ENCODE data around the gene VASN. TPM values are rescaled to one million over a fixed set of nuclear protein-coding genes. Genes with fewer than 3 reads are reported as not detected.
A peak's percentile ranks its signal among the peaks of the same experiment; 100 is the strongest.

The VASN gene
- total RNA-seq, 1 donor from 2014 or later, result 0.16 TPM

DNA sequence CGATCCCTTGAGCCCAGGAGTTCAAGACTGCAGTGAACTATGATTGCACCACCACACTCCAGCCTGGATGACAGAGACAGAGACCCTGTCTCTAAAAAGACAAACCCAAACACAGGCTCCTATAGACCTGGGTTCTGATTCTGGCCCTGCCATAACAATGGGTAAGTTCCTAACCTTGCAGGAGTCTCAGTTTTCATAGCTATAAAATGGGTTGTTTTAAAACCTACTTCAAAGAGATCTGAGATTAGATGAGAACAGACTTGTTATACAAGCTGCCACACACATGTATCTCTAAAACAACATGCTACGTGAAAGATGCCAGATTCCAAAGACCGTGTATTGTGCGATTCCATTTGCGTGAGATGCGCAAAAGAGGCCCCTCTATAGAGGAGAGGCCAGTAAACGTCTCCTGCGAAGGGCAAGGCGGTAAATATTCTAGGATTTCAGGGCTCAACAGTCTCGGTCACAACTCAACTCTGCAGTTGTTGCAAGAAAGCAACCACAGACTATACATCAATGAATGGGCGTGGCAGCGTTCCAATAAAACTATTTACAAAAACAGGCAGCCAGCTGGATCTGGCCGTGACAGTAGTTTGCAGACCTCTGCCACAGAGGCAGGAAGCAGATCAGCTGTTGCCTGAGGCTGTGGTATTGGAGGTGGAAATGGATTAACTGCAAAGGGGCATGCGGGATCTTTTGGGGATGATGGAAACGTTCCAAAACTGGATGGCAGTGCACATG, 38.9 kb downstream of the VASN start:
- H3K27ac Mint-ChIP-seq, result no peak overlapping the region
- no peak overlapping the region for H3K4me3 Mint-ChIP-seq
- peaks cover 34% of the 10 kb centered on the region for H3K4me1 Mint-ChIP-seq
- no peaks in the 10 kb centered on the region for H3K27me3 Mint-ChIP-seq
- DNase-seq, result no peak
- intact Hi-C loops (cut with micrococcal nuclease), result loop anchor here (5.0 kb wide), 1 partner anchor 127 kb away; the partner anchor contains the start of gene CDIP1
- H3K36me3 Mint-ChIP-seq (ENCODE audit: low read depth), result peaks cover 45% of the 10 kb centered on the region
- H3K9me3 Mint-ChIP-seq, result no peaks in the 10 kb centered on the region

DNA sequence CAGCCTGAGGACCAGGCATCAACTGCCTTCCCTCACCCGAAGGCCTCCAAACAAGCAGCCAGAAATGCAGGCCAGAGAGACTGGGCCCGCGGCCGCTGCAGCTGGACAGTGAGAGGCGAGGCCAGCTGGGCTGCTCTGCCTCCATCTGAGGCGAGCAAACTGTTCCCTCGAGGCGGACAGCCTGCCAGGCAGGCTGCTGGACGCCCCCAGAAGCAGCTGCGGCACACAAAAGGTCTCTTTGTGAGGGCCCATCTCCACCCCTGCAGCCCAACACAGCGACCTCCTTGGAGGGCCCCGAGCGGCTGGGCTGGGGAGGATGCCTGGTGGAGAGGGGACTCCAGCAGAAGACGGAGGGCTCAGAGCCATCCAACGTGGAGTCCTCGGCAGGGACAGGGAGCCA, 40.0 kb downstream of the VASN start:
- no peaks in the 10 kb centered on the region for H3K27me3 Mint-ChIP-seq
- H3K36me3 Mint-ChIP-seq (ENCODE audit: low read depth), result peaks cover 38% of the 10 kb centered on the region
- DNase-seq, result no peak
- no peak overlapping the region for H3K27ac Mint-ChIP-seq
- H3K9me3 Mint-ChIP-seq, result no peaks in the 10 kb centered on the region
- intact Hi-C loops (cut with micrococcal nuclease), result loop anchor here (5.0 kb wide), 1 partner anchor 126 kb away; the partner anchor contains the start of gene CDIP1
- H3K4me3 Mint-ChIP-seq, result no peak overlapping the region
- peaks cover 35% of the 10 kb centered on the region for H3K4me1 Mint-ChIP-seq

DNA sequence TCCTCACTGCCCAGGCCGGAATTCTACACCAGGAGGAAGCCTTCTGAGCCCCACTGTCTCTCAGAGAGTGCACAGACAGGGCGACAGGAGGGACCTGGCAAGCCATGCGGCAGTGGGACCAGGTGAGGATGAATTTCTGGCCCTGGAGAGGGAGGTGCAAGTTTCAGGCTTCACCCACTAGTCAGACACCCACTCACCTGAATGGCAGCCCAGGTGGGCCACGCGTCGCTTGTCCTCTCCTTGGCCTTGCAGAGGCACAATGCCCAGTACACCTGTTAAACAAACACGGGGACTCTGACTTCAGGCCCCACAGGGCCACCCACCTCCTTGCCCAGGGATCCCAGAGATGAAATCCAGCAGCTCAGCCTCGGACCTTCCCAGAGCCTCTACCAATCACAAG, 40.5 kb downstream of the VASN start:
- Mint-ChIP-seq H3K27me3 (no peaks in the 10 kb centered on the region), H3K4me1 (peaks cover 38% of the 10 kb centered on the region), H3K4me3 (no peak overlapping the region), H3K27ac (peak overlapping the region; percentile 53), H3K9me3 (no peaks in the 10 kb centered on the region), H3K36me3 (ENCODE audit: low read depth) (peaks cover 35% of the 10 kb centered on the region)
- no peak for DNase-seq
- intact Hi-C loops (cut with micrococcal nuclease), result loop anchor here (5.0 kb wide), 1 partner anchor 125 kb away; the partner anchor contains the start of gene CDIP1

- H3K27ac Mint-ChIP-seq, result no peak overlapping the region
- H3K4me1 Mint-ChIP-seq, result peaks cover 38% of the 10 kb centered on the region
- intact Hi-C loops (cut with micrococcal nuclease), result loop anchor here (5.0 kb wide), 1 partner anchor 124 kb away; the partner anchor contains the start of gene CDIP1
- H3K4me3 Mint-ChIP-seq, result no peak overlapping the region
- no peaks in the 10 kb centered on the region for H3K27me3 Mint-ChIP-seq
- peaks cover 33% of the 10 kb centered on the region for H3K36me3 Mint-ChIP-seq (ENCODE audit: low read depth)
- DNase-seq, result no peak
- no peaks in the 10 kb centered on the region for H3K9me3 Mint-ChIP-seq
Measured at GRCh38 chr16:4412854-4413253, 41.2 kb downstream of the VASN start.

- intact Hi-C loops (cut with micrococcal nuclease), result loop anchor here (1.0 to 5.0 kb wide), 3 partner anchors 11 to 123 kb away; partner anchors contain the start of genes CDIP1, DNAJA3 and NMRAL1
- Mint-ChIP-seq H3K9me3 (no peaks in the 10 kb centered on the region), H3K27me3 (peaks cover 3% of the 10 kb centered on the region), H3K36me3 (ENCODE audit: low read depth) (peaks cover 32% of the 10 kb centered on the region), H3K27ac (peak overlapping the region; percentile 89), H3K4me3 (peak overlapping the region; percentile 93), H3K4me1 (peaks cover 40% of the 10 kb centered on the region)
- peak; percentile 94 for DNase-seq
Measured at GRCh38 chr16:4414187-4414917, 42.7 kb downstream of the VASN start.

DNA sequence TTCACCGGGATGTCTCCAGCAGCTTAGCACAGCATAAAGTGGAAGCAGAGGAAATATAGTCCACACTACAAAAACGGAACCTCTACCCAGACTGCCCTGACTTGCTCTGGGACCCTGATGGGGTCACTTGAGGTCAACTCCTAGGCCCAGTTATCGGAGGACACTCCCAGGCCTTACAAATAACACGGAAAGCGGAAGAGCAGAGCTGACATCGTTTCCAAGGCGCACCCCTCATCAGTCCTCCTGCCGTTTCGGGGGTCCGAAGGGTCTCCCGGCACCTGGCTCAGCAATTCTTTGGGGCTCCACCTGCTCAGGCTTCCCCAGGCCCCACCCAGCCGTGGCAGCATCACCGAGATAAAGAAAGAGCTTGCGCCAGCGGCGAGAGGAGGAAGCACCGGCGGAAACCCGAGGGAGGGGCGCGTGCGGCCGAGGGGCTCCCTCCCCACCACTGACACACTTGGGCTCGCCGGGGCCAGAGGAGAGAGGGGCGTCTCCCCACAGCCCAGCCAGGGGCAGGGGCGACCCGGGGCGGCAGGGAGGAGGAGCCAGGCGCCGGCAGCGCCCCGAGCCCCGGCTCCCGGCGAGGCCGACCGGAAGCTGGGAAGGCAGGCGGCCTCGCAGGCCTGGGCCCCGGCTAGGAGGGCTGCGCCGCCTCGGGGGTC, 44.0 kb downstream of the VASN start:
- intact Hi-C loops (cut with micrococcal nuclease), result loop anchor here (1.0 to 5.0 kb wide), 3 partner anchors 43 to 143 kb away; partner anchors contain the start of genes PAM16, TFAP4 and VASN
- peak overlapping the region; percentile 89 for H3K27ac Mint-ChIP-seq
- peaks cover 27% of the 10 kb centered on the region for H3K36me3 Mint-ChIP-seq (ENCODE audit: low read depth)
- peak; percentile 93 for DNase-seq
- peaks cover 39% of the 10 kb centered on the region for H3K4me1 Mint-ChIP-seq
- peak overlapping the region; percentile 93 for H3K4me3 Mint-ChIP-seq
- H3K27me3 Mint-ChIP-seq, result peaks cover 6% of the 10 kb centered on the region
- no peaks in the 10 kb centered on the region for H3K9me3 Mint-ChIP-seq

- peak; percentile 100 for DNase-seq
- Mint-ChIP-seq H3K27ac (peak within 1 kb of the TSS; percentile 89), H3K4me3 (peak within 1 kb of the TSS; percentile 93), H3K36me3 (ENCODE audit: low read depth) (peaks cover 23% of the 10 kb centered on the region), H3K9me3 (no peaks in the 10 kb centered on the region), H3K4me1 (peaks cover 34% of the 10 kb centered on the region), H3K27me3 (peaks cover 6% of the 10 kb centered on the region)
- intact Hi-C loops (cut with micrococcal nuclease), result loop anchor here (1.0 to 5.0 kb wide), 3 partner anchors 44 to 144 kb away; partner anchors contain the start of genes PAM16, TFAP4 and VASN
Measured at GRCh38 chr16:4416200-4417032, 44.8 kb downstream of the VASN start, which contains the start of gene CORO7. Gene CORO7 (minus strand): TSS chr16:4416596. CDS start chr16:4416518, 78 bp downstream.

DNA sequence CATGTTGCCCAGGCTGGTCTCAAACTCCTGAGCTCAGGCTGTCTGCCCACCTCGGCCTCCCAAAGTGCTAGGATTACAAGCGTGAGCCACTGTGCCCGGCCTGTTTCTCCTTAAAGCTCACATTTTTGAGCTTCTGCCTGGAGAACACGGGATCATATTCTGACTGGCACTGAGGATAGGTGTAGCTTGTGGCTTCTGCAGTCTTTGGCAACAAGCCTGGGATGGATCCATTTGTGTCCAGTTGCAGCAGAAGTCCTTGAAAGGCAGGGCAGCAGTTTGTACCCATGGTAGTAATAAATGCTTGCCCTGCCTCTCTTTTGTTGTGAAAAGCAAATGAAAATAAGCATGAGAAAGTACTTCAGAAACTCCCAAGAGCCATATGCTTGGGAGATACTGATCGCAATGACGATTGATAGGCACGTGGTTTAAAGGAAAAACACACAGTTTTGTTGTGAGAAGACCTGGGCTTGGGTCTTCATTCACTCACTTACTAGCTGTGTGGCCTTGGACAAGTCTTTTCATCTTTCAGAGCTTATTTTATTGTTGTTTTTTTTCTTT, 47.8 kb downstream of the VASN start:
- Mint-ChIP-seq H3K27me3 (peaks cover 6% of the 10 kb centered on the region), H3K9me3 (no peaks in the 10 kb centered on the region), H3K4me1 (peaks cover 19% of the 10 kb centered on the region), H3K36me3 (ENCODE audit: low read depth) (peaks cover 3% of the 10 kb centered on the region), H3K27ac (no peak overlapping the region), H3K4me3 (no peak overlapping the region)
- DNase-seq, result no peak
- intact Hi-C loops (cut with micrococcal nuclease), result loop anchor here (5.0 kb wide), 2 partner anchors 47 to 147 kb away; partner anchors contain the start of genes TFAP4 and VASN

- no peaks in the 10 kb centered on the region for H3K9me3 Mint-ChIP-seq
- intact Hi-C loops (cut with micrococcal nuclease), result no loop called here
Measured at GRCh38 chr16:4420505-4421105, 49.0 kb downstream of the VASN start.

GRCh38 chr16:4425378-4426020, 53.9 kb downstream of the VASN start, which contains the start of gene DNAJA3:
Gene DNAJA3 (plus strand): TSS chr16:4425868. CDS start chr16:4425882, 14 bp downstream.
- peaks cover 3% of the 10 kb centered on the region for H3K27me3 Mint-ChIP-seq
- peaks cover 29% of the 10 kb centered on the region for H3K4me1 Mint-ChIP-seq
- peak within 1 kb of the TSS; percentile 100 for H3K27ac Mint-ChIP-seq
- intact Hi-C loops (cut with micrococcal nuclease), result loop anchor here (1.0 to 5.0 kb wide), 5 partner anchors 11 to 421 kb away; partner anchors contain the start of genes CDIP1, GLYR1, HMOX2 and UBALD1
- peaks cover 26% of the 10 kb centered on the region for H3K36me3 Mint-ChIP-seq (ENCODE audit: low read depth)
- H3K9me3 Mint-ChIP-seq, result no peaks in the 10 kb centered on the region
- DNase-seq, result peak; percentile 98
- H3K4me3 Mint-ChIP-seq, result peak within 1 kb of the TSS; percentile 100

More at GRCh38 chr16:4420505-4421105, 49.0 kb downstream of the VASN start:
- DNase-seq, result no peak
- peaks cover 8% of the 10 kb centered on the region for H3K27me3 Mint-ChIP-seq
- no peak overlapping the region for H3K4me3 Mint-ChIP-seq
- H3K4me1 Mint-ChIP-seq, result peaks cover 17% of the 10 kb centered on the region
- no peak overlapping the region for H3K27ac Mint-ChIP-seq
- peaks cover 2% of the 10 kb centered on the region for H3K36me3 Mint-ChIP-seq (ENCODE audit: low read depth)

- Mint-ChIP-seq H3K36me3 (ENCODE audit: low read depth) (peaks cover 32% of the 10 kb centered on the region), H3K27ac (peak overlapping the region; percentile 100), H3K4me3 (peak overlapping the region; percentile 100), H3K9me3 (no peaks in the 10 kb centered on the region), H3K4me1 (peaks cover 29% of the 10 kb centered on the region), H3K27me3 (peaks cover 3% of the 10 kb centered on the region)
- DNase-seq, result no peak
- intact Hi-C loops (cut with micrococcal nuclease), result loop anchor here (1.0 to 5.0 kb wide), 3 partner anchors 50 to 186 kb away; partner anchors contain the start of genes CDIP1, HMOX2 and UBALD1
Measured at GRCh38 chr16:4426021-4426684, 54.5 kb downstream of the VASN start.
